Measurements from ENCODE around the gene THSD7A. TPM values are rescaled to one million over a fixed set of nuclear protein-coding genes. Genes with fewer than 3 reads are reported as not detected.

Gene THSD7A
- total RNA-seq, 1 donor from 2014 or later = 3.5 TPM

DNA sequence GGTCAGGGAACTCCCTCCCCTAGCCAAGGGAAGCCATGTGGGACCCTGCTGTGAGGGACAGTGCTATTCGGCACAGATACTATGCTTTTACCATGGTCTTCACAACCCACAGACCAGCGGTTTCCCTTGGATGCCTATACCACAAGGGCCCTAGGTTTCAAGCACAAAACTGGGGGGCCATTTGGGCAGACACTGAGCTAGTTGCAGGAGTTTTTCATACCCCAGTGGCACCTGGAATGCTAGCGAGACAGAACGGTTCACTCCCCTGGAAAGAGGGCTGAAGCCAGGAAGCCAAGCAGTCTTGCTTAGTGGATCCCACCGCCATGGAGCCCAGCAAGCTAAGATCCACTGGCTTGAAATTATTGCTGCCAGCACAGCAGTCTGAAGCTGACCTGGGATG is 156.8 kb downstream of the THSD7A start:
- Histone ChIP-seq H3K4me3 (ENCODE audit: insufficient read depth, low read depth, low read length) (no peak overlapping the region), H3K4me2 (ENCODE audit: low read length) (no peak overlapping the region), H3K9me3 (ENCODE audit: insufficient read depth, low read depth, low read length) (no peaks in the 10 kb centered on the region), H3K36me3 (ENCODE audit: insufficient read depth, low read length) (no peaks in the 10 kb centered on the region), H3K4me1 (ENCODE audit: insufficient read depth, low read length) (no peaks in the 10 kb centered on the region), H2AFZ (ENCODE audit: low read depth, low read length) (no peak overlapping the region), H3K9ac (ENCODE audit: low read length) (no peak overlapping the region), H4K20me1 (ENCODE audit: insufficient read depth, low read length) (no peaks in the 10 kb centered on the region), H3K79me2 (ENCODE audit: insufficient read depth, low read length) (no peaks in the 10 kb centered on the region), H3K27me3 (ENCODE audit: insufficient read depth, low read length) (no peaks in the 10 kb centered on the region), H3K27ac (ENCODE audit: low read depth, low read length) (no peak overlapping the region)
- no peak for TF ChIP-seq EZH2 (IDR thresholded peaks at IDR 0.05; ENCODE audit: insufficient read depth, low read length)
- TF ChIP-seq, protein P1, sequence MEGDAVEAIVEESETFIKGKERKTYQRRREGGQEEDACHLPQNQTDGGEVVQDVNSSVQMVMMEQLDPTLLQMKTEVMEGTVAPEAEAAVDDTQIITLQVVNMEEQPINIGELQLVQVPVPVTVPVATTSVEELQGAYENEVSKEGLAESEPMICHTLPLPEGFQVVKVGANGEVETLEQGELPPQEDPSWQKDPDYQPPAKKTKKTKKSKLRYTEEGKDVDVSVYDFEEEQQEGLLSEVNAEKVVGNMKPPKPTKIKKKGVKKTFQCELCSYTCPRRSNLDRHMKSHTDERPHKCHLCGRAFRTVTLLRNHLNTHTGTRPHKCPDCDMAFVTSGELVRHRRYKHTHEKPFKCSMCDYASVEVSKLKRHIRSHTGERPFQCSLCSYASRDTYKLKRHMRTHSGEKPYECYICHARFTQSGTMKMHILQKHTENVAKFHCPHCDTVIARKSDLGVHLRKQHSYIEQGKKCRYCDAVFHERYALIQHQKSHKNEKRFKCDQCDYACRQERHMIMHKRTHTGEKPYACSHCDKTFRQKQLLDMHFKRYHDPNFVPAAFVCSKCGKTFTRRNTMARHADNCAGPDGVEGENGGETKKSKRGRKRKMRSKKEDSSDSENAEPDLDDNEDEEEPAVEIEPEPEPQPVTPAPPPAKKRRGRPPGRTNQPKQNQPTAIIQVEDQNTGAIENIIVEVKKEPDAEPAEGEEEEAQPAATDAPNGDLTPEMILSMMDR (IDR thresholded peaks at IDR 0.05; ENCODE audit: insufficient read depth, low read depth, low read length) = no peak
- H3K9me3 Mint-ChIP-seq (ENCODE audit: unreplicated experiment) = peaks cover 9% of the 10 kb centered on the region
- no peak for DNase-seq (ENCODE audit: low read depth)
- H3K27me3 Mint-ChIP-seq (ENCODE audit: low read depth, unreplicated experiment) = no peaks in the 10 kb centered on the region
- H3K4me1 Mint-ChIP-seq (ENCODE audit: low read depth, unreplicated experiment) = no peaks in the 10 kb centered on the region
- FAIRE-seq = no peak
- no peaks in the 10 kb centered on the region for H3K36me3 Mint-ChIP-seq (ENCODE audit: low read depth, unreplicated experiment)
- H3K27ac Mint-ChIP-seq (ENCODE audit: unreplicated experiment) = no peak overlapping the region
- no peak overlapping the region for H3K4me3 Mint-ChIP-seq (ENCODE audit: unreplicated experiment)

GRCh38 chr7:11668727-11669126 is 163.3 kb downstream of the THSD7A start:
- Histone ChIP-seq H3K27me3 (ENCODE audit: insufficient read depth, low read length) (no peaks in the 10 kb centered on the region), H3K27ac (ENCODE audit: low read depth, low read length) (no peak overlapping the region), H2AFZ (ENCODE audit: low read depth, low read length) (no peak overlapping the region), H3K9me3 (ENCODE audit: insufficient read depth, low read depth, low read length) (no peaks in the 10 kb centered on the region), H3K4me2 (ENCODE audit: low read length) (no peak overlapping the region), H3K9ac (ENCODE audit: low read length) (no peak overlapping the region), H3K4me3 (ENCODE audit: insufficient read depth, low read depth, low read length) (no peak overlapping the region), H3K4me1 (ENCODE audit: insufficient read depth, low read length) (no peaks in the 10 kb centered on the region), H3K36me3 (ENCODE audit: insufficient read depth, low read length) (no peaks in the 10 kb centered on the region), H4K20me1 (ENCODE audit: insufficient read depth, low read length) (no peaks in the 10 kb centered on the region), H3K79me2 (ENCODE audit: insufficient read depth, low read length) (no peaks in the 10 kb centered on the region)
- H3K27me3 Mint-ChIP-seq (ENCODE audit: low read depth, unreplicated experiment) = no peaks in the 10 kb centered on the region
- H3K4me3 Mint-ChIP-seq (ENCODE audit: unreplicated experiment) = no peak overlapping the region
- H3K4me1 Mint-ChIP-seq (ENCODE audit: low read depth, unreplicated experiment) = no peaks in the 10 kb centered on the region
- H3K9me3 Mint-ChIP-seq (ENCODE audit: unreplicated experiment) = no peaks in the 10 kb centered on the region
- DNase-seq (ENCODE audit: low read depth) (no peak), FAIRE-seq (no peak)
- no peak for TF ChIP-seq EZH2 (IDR thresholded peaks at IDR 0.05; ENCODE audit: insufficient read depth, low read length)
- TF ChIP-seq, protein P1 (IDR thresholded peaks at IDR 0.05; ENCODE audit: insufficient read depth, low read depth, low read length) = no peak
- no peak overlapping the region for H3K27ac Mint-ChIP-seq (ENCODE audit: unreplicated experiment)
- H3K36me3 Mint-ChIP-seq (ENCODE audit: low read depth, unreplicated experiment) = no peaks in the 10 kb centered on the region

GRCh38 chr7:11667810-11668185 is 164.2 kb downstream of the THSD7A start:
- DNase-seq (ENCODE audit: low read depth) = no peak
- H3K9ac ChIP-seq (ENCODE audit: low read length) = no peak overlapping the region
- no peaks in the 10 kb centered on the region for H3K4me1 ChIP-seq (ENCODE audit: insufficient read depth, low read length)
- no peaks in the 10 kb centered on the region for H3K9me3 ChIP-seq (ENCODE audit: insufficient read depth, low read depth, low read length)
- H3K9me3 Mint-ChIP-seq (ENCODE audit: unreplicated experiment) = no peaks in the 10 kb centered on the region
- no peaks in the 10 kb centered on the region for H3K79me2 ChIP-seq (ENCODE audit: insufficient read depth, low read length)
- no peaks in the 10 kb centered on the region for H3K36me3 ChIP-seq (ENCODE audit: insufficient read depth, low read length)
- H3K36me3 Mint-ChIP-seq (ENCODE audit: low read depth, unreplicated experiment) = no peaks in the 10 kb centered on the region
- no peak overlapping the region for H2AFZ ChIP-seq (ENCODE audit: low read depth, low read length)
- no peaks in the 10 kb centered on the region for H4K20me1 ChIP-seq (ENCODE audit: insufficient read depth, low read length)
- H3K27me3 Mint-ChIP-seq (ENCODE audit: low read depth, unreplicated experiment) = no peaks in the 10 kb centered on the region
- no peak overlapping the region for H3K4me3 Mint-ChIP-seq (ENCODE audit: unreplicated experiment)
- no peak overlapping the region for H3K4me2 ChIP-seq (ENCODE audit: low read length)
- H3K27ac ChIP-seq (ENCODE audit: low read depth, low read length) = no peak overlapping the region
- no peaks in the 10 kb centered on the region for H3K4me1 Mint-ChIP-seq (ENCODE audit: low read depth, unreplicated experiment)
- TF ChIP-seq, protein P1 (IDR thresholded peaks at IDR 0.05; ENCODE audit: insufficient read depth, low read depth, low read length) = no peak
- no peak for TF ChIP-seq EZH2 (IDR thresholded peaks at IDR 0.05; ENCODE audit: insufficient read depth, low read length)
- FAIRE-seq = no peak
- no peaks in the 10 kb centered on the region for H3K27me3 ChIP-seq (ENCODE audit: insufficient read depth, low read length)
- no peak overlapping the region for H3K4me3 ChIP-seq (ENCODE audit: insufficient read depth, low read depth, low read length)
- H3K27ac Mint-ChIP-seq (ENCODE audit: unreplicated experiment) = no peak overlapping the region
